HepG2 (cell line): ENCODE results near the gene CCDC77. TPM values are rescaled to one million over a fixed set of nuclear protein-coding genes. Genes with fewer than 3 reads are reported as not detected.

Source experiments
- ATAC-seq: fragments of 200-7000 bp; cut with Tn5 transposase; 3 replicates; pipeline ENCODE4 v1.9.1; 2020; ENCODE audit warnings: mild to moderate bottlenecking, moderate library complexity
- BruUV-seq: library from RNA; stranded (reverse); fragments of 400-500 nt; replicated peaks from 2 replicates; lab custom pipeline; 2021; lab: Mats Ljungman, UMichigan
- CTCF ChIA-PET: fragments of 300-600 bp; formaldehyde crosslinking; extraction: SDS; loops from one replicate; lab custom pipeline; 2021; ENCODE audit warnings: low total read pairs, inconsistent platforms, low intra/inter-chr PET ratio; lab: Yijun Ruan, JAX
- POLR2A ChIA-PET: fragments of 350-600 bp; sonication (Branson Sonifier 250); formaldehyde crosslinking; loops from one replicate; lab custom pipeline; 2020; ENCODE audit warnings: antibody characterized with exemption, inconsistent platforms; lab: Yijun Ruan, JAX
- DNase-seq: peaks from one replicate; pipeline ENCODE4 v3.0.0-alpha.2; 2015; ENCODE audit warnings: low spot score
- FAIRE-seq: peaks from 3 replicates; lab custom pipeline; 2011; peaks lifted over from hg19 to GRCh38; lab: Jason Lieb, UNC
- H2AFZ ChIP-seq: one replicate; pipeline ENCODE4 v1.6.1; 2011; ENCODE audit warnings: low read length, inconsistent platforms
- H3K27ac ChIP-seq: fragments of 300-600 bp; 3 replicates; pipeline ENCODE4 v1.8.0; 2011; ENCODE audit warnings: mixed run types, mild to moderate bottlenecking, mixed read lengths, low read length, inconsistent platforms; ENCODE audit not compliant: insufficient read depth; ENCODE audit errors: extremely low read length
- H3K27me3 ChIP-seq, 2 experiments: fragments of 200-600 bp in 1 of 2; 2 replicates in 1 of 2; 3 replicates in 1 of 2; pipeline versions ENCODE4 v1.6.0 to v1.8.0; 2011; ENCODE audit warnings: low read length in 2 of 2, mild to moderate bottlenecking in 2 of 2, moderate library complexity in 2 of 2, inconsistent platforms in 1 of 2; ENCODE audit not compliant: insufficient read depth in 2 of 2, control insufficient read depth in 1 of 2
- H3K36me3 ChIP-seq, 2 experiments: fragments of 200-600 bp in 1 of 2; replicated peaks in 1 of 2; 2 replicates in 1 of 2; 3 replicates in 1 of 2; pipeline versions ENCODE4 v1.5.1 to v1.8.0; 2011; ENCODE audit warnings: low read length in 2 of 2, inconsistent platforms in 1 of 2; ENCODE audit not compliant: insufficient read depth in 2 of 2, control insufficient read depth in 1 of 2
- H3K4me1 ChIP-seq: 2 replicates; pipeline ENCODE4 v1.5.1; 2012; ENCODE audit warnings: low read length, inconsistent platforms; ENCODE audit not compliant: insufficient read depth
- H3K4me2 ChIP-seq: 2 replicates; pipeline ENCODE4 v1.6.0; 2011; ENCODE audit warnings: low read depth, low read length, inconsistent platforms
- H3K4me3 ChIP-seq, 3 experiments: fragments of 200-600 bp in 1 of 3; sonication (generic), shearing (Covaris generic) in 1 of 3; replicated peaks in 1 of 3; 2 replicates each; pipeline ENCODE4 v1.5.1; 2011 to 2016; ENCODE audit warnings: low read length in 3 of 3, inconsistent platforms in 2 of 3, low read depth in 2 of 3, mild to moderate bottlenecking in 2 of 3, control low read depth in 1 of 3, mixed read lengths in 1 of 3; ENCODE audit not compliant: insufficient read depth in 1 of 3
- H3K79me2 ChIP-seq: one replicate; pipeline ENCODE4 v1.6.1; 2011; ENCODE audit warnings: low read length, inconsistent platforms; ENCODE audit not compliant: insufficient read depth
- H3K9ac ChIP-seq: 2 replicates; pipeline ENCODE4 v1.6.0; 2011; ENCODE audit warnings: mild to moderate bottlenecking, low read depth, low read length, inconsistent platforms; ENCODE audit not compliant: insufficient read depth
- H3K9me3 ChIP-seq: 2 replicates; pipeline ENCODE4 v1.5.1; 2012; ENCODE audit warnings: mild to moderate bottlenecking, low read length
- H4K20me1 ChIP-seq: 2 replicates; pipeline ENCODE4 v1.6.0; 2011; ENCODE audit warnings: inconsistent platforms, mild to moderate bottlenecking, low read length, moderate library complexity; ENCODE audit not compliant: insufficient read depth
- DDIT3 ChIP-seq: sonication (generic); formaldehyde crosslinking; IDR thresholded peaks from 2 replicates; pipeline ENCODE4 v1.4.0; 2020; ENCODE audit warnings: mild to moderate bottlenecking, missing genetic modification reagents
- DPF2 ChIP-seq: sonication (generic); formaldehyde crosslinking; IDR thresholded peaks from 2 replicates; pipeline ENCODE4 v1.4.0; 2020; ENCODE audit warnings: mild to moderate bottlenecking, low read depth, missing genetic modification reagents, borderline replicate concordance
- FOXC1 ChIP-seq: sonication (generic); formaldehyde crosslinking; IDR thresholded peaks from 2 replicates; pipeline ENCODE4 v1.8.0; 2022; ENCODE audit warnings: mild to moderate bottlenecking, missing genetic modification reagents, borderline replicate concordance
- JDP2 ChIP-seq: sonication (generic); formaldehyde crosslinking; IDR thresholded peaks from 2 replicates; pipeline ENCODE4 v1.8.1; 2022; ENCODE audit warnings: missing genetic modification reagents, borderline replicate concordance
- MEIS2 ChIP-seq: sonication (generic); formaldehyde crosslinking; IDR thresholded peaks from 2 replicates; pipeline ENCODE4 v1.9.0; 2021; ENCODE audit warnings: mild to moderate bottlenecking, missing genetic modification reagents
- PCBP1 ChIP-seq: fragments of 200-400 bp; formaldehyde crosslinking; IDR thresholded peaks from 2 replicates; pipeline ENCODE4 v1.6.1; 2017; ENCODE audit warnings: mild to moderate bottlenecking, low read depth, low read length, borderline replicate concordance
- SRY ChIP-seq: sonication (generic); formaldehyde crosslinking; IDR thresholded peaks from 2 replicates; pipeline ENCODE4 v1.8.0; 2022; ENCODE audit warnings: mild to moderate bottlenecking, missing genetic modification reagents
- ZFP91 ChIP-seq: sonication (generic); formaldehyde crosslinking; IDR thresholded peaks from 2 replicates; pipeline ENCODE4 v1.9.0; 2022; ENCODE audit warnings: missing genetic modification reagents, mild to moderate bottlenecking, borderline replicate concordance
- ZNF121 ChIP-seq: sonication (generic); formaldehyde crosslinking; IDR thresholded peaks from 2 replicates; pipeline ENCODE4 v1.5.0; 2020; ENCODE audit warnings: mild to moderate bottlenecking, missing genetic modification reagents
- ZNF574 ChIP-seq: sonication (generic); formaldehyde crosslinking; IDR thresholded peaks from 2 replicates; pipeline ENCODE4 v1.4.0; 2020; ENCODE audit warnings: missing genetic modification reagents
- ZNF891 ChIP-seq: sonication (generic); formaldehyde crosslinking; IDR thresholded peaks from 2 replicates; pipeline ENCODE4 v1.5.0; 2020; ENCODE audit warnings: mild to moderate bottlenecking, missing genetic modification reagents
- WGBS: methylation state at CpG from one replicate; pipeline ENCODE4 v1.1.6; 2017; ENCODE audit warnings: low lambda C conversion rate; 5-methylcytosine and 5-hydroxymethylcytosine counted together
- in situ Hi-C: cut with HindIII; loops from 2 replicates; pipeline ENCODE4 v1.10.0; 2017; ENCODE audit warnings: low pct_unique_long_range_greater_than_20kb; ENCODE audit not compliant: extremely low pct_ligation_motif_present
- intact Hi-C: fragments of 100-400 bp; cut with micrococcal nuclease; formaldehyde crosslinking; loops from one replicate; pipeline ENCODE4 v1.10.0; 2022; ENCODE audit not compliant: unreplicated experiment
- polyA plus RNA-seq, 8 experiments: library from polyadenylated mRNA; depleted of rRNA in 3 of 8; stranded (reverse) in 7 of 8; unstranded in 1 of 8; fragments of >200 nt; fragmentation: Illumina TruSeq in 4 of 8; extraction: Trizol in 4 of 8; gene quantifications; 2 replicates each; pipeline versions ENCODE4 v1.2.1 to v1.2.3, GENCODE V29; 2011 to 2016; ENCODE audit warnings: low read depth in 4 of 8, missing spikeins in 1 of 8, mixed read lengths in 1 of 8; ENCODE audit not compliant: insufficient read depth in 1 of 8
- total RNA-seq, 5 experiments: library from RNA; depleted of rRNA; stranded (reverse); fragments of >200 nt; fragmentation: Illumina TruSeq; extraction: Trizol; gene quantifications; 2 replicates each; pipeline ENCODE4 v1.2.3, GENCODE V29; 2016; ENCODE audit warnings: low read depth in 1 of 5

Gene CCDC77
- total and polyA plus RNA-seq, 2 of the 13 experiments (the other 11 are each of a cell fraction or from before 2014, with no cell fraction given): 6.4 to 16.4 TPM

- Histone ChIP-seq H3K79me2 (no peaks in the 10 kb centered on the region), H2AFZ (no peak overlapping the region), H3K4me1 (peaks cover 14% of the 10 kb centered on the region), H3K4me2 (no peak overlapping the region), H4K20me1 (no peaks in the 10 kb centered on the region), H3K4me3 (no peak overlapping the region), H3K27me3 (no peaks in the 10 kb centered on the region), H3K27ac (no peak overlapping the region), H3K36me3 (no peaks in the 10 kb centered on the region), H3K9me3 (no peaks in the 10 kb centered on the region), H3K9ac (no peak overlapping the region)
- ATAC-seq (no peak), DNase-seq (no peak), FAIRE-seq (no peak)
- intact Hi-C loops (no loop called here), in situ Hi-C loops (no loop called here)
- CTCF ChIA-PET: interaction anchor here (0.7 kb wide), 1 partner anchor 29 kb away, joined by 3 read pairs; no protein-coding TSS in a partner anchor
- TF ChIP-seq ZNF574 (CRISPR knock-in tag) (no peak), DDIT3 (no peak), JDP2 (no peak)
- POLR2A ChIA-PET: no interaction called here
- 95% methylated on average over 3 of the region's 3 CpGs for WGBS
- BruUV-seq: no TSS peak
These were observed 80.6 kb downstream of the CCDC77 start for GRCh38 chr12:482061-482460.

GRCh38 chr12:484096-484495, 82.7 kb downstream of the CCDC77 start:
- intact Hi-C loops (no loop called here), in situ Hi-C loops (no loop called here)
- Histone ChIP-seq H3K9me3 (no peaks in the 10 kb centered on the region), H3K4me1 (peaks cover 14% of the 10 kb centered on the region), H3K27ac (no peak overlapping the region), H2AFZ (no peak overlapping the region), H3K79me2 (no peaks in the 10 kb centered on the region), H3K36me3 (no peaks in the 10 kb centered on the region), H3K9ac (no peak overlapping the region), H3K27me3 (no peaks in the 10 kb centered on the region), H3K4me3 (no peak overlapping the region), H4K20me1 (no peaks in the 10 kb centered on the region), H3K4me2 (no peak overlapping the region)
- WGBS: 57% methylated on average over 11 of the region's 11 CpGs
- DNase-seq (no peak), ATAC-seq (no peak), FAIRE-seq (no peak)
- POLR2A ChIA-PET: no interaction called here
- BruUV-seq: no TSS peak
- CTCF ChIA-PET: no interaction called here
- TF ChIP-seq ZNF121 (CRISPR knock-in tag) (no peak), FOXC1 (CRISPR knock-in tag) (no peak), ZNF891 (CRISPR knock-in tag) (no peak), ZFP91 (CRISPR knock-in tag) (no peak), DPF2 (CRISPR knock-in tag) (no peak), SRY (CRISPR knock-in tag) (no peak), PCBP1 (no peak), MEIS2 (CRISPR knock-in tag) (no peak)
